CD14-positive monocyte (primary cell): Measurements from ENCODE around the gene EBP. TPM values are rescaled to one million over a fixed set of nuclear protein-coding genes. Genes with fewer than 3 reads are reported as not detected.

Source experiments
- DNase-seq, 3 donors: peaks; one replicate each; pipeline ENCODE4 v3.0.0-alpha.2; 2011 to 2022
- H2AFZ ChIP-seq: 2 replicates; pipeline ENCODE4 v1.6.0; 2012; ENCODE audit warnings: mild to moderate bottlenecking, low read depth, low read length, inconsistent platforms; ENCODE audit not compliant: insufficient read depth, poor library complexity, severe bottlenecking
- H3K27ac ChIP-seq, 2 donors: 1 replicate in 1 of 2; 2 replicates in 1 of 2; pipeline ENCODE4 v1.5.1; 2012 to 2013; ENCODE audit warnings: low read length in 2 of 2, control low read depth in 1 of 2, inconsistent platforms in 1 of 2, low read depth in 1 of 2, mild to moderate bottlenecking in 1 of 2
- H3K27me3 ChIP-seq, 2 donors: one replicate each; pipeline versions ENCODE4 v1.6.0 to v1.6.1; 2011 to 2013; ENCODE audit warnings: low read length in 2 of 2; ENCODE audit not compliant: control insufficient read depth in 2 of 2, insufficient read depth in 2 of 2
- H3K36me3 ChIP-seq, 2 donors: replicated peaks in 1 of 2; 1 replicate in 1 of 2; 2 replicates in 1 of 2; pipeline versions ENCODE4 v1.5.1 to v1.6.1; 2012 to 2013; ENCODE audit warnings: low read length in 2 of 2, control low read depth in 1 of 2, inconsistent platforms in 1 of 2, mild to moderate bottlenecking in 1 of 2; ENCODE audit not compliant: insufficient read depth in 2 of 2, control insufficient read depth in 1 of 2
- H3K4me1 ChIP-seq, 2 donors: 1 replicate in 1 of 2; 2 replicates in 1 of 2; pipeline versions ENCODE4 v1.5.1 to v1.6.1; 2012 to 2013; ENCODE audit warnings: low read length in 2 of 2, control low read depth in 1 of 2, inconsistent platforms in 1 of 2, mild to moderate bottlenecking in 1 of 2, moderate library complexity in 1 of 2; ENCODE audit not compliant: insufficient read depth in 2 of 2, control insufficient read depth in 1 of 2
- H3K4me2 ChIP-seq: replicated peaks from 2 replicates; pipeline ENCODE3; 2012; ENCODE audit warnings: low read length, moderate library complexity, mild to moderate bottlenecking; ENCODE audit not compliant: poor library complexity, severe bottlenecking; ENCODE audit errors: extremely low read depth
- H3K4me3 ChIP-seq, 3 experiments: fragments of 200-600 bp in 1 of 3; sonication (generic) in 1 of 3; replicated peaks in 1 of 3; 1 replicate in 2 of 3; 2 replicates in 1 of 3; pipeline ENCODE4 v1.5.1; 2011 to 2013; ENCODE audit warnings: low read length in 3 of 3, mild to moderate bottlenecking in 3 of 3, control low read depth in 2 of 3, low read depth in 2 of 3, inconsistent platforms in 1 of 3, moderate library complexity in 1 of 3
- H3K79me2 ChIP-seq: 2 replicates; pipeline ENCODE4 v1.6.0; 2012; ENCODE audit warnings: mild to moderate bottlenecking, control low read depth, inconsistent platforms, low read length, moderate library complexity; ENCODE audit not compliant: insufficient read depth
- H3K9ac ChIP-seq: 2 replicates; pipeline ENCODE4 v1.6.0; 2017; ENCODE audit warnings: low read length, mild to moderate bottlenecking; ENCODE audit not compliant: insufficient read depth, poor library complexity, severe bottlenecking
- H3K9me3 ChIP-seq, 2 donors: replicated peaks in 1 of 2; 1 replicate in 1 of 2; 2 replicates in 1 of 2; pipeline versions ENCODE4 v1.5.1 to v1.6.1; 2012 to 2013; ENCODE audit warnings: low read length in 2 of 2, control low read depth in 1 of 2; ENCODE audit not compliant: control insufficient read depth in 1 of 2, insufficient read depth in 1 of 2
- H4K20me1 ChIP-seq: 2 replicates; pipeline ENCODE4 v1.6.0; 2012; ENCODE audit warnings: mild to moderate bottlenecking, low read length, control low read depth, moderate library complexity; ENCODE audit not compliant: insufficient read depth
- H3K27ac Mint-ChIP-seq, 7 donors: one replicate each; pipeline ENCODE4 v1.8.0; 2020; ENCODE audit warnings: mild to moderate bottlenecking in 7 of 7, mixed read lengths in 7 of 7, moderate library complexity in 6 of 7, inconsistent platforms in 2 of 7
- H3K27me3 Mint-ChIP-seq, 3 donors: one replicate each; pipeline ENCODE4 v1.8.0; 2021 to 2022; ENCODE audit warnings: low read depth in 3 of 3, mild to moderate bottlenecking in 3 of 3, mixed read lengths in 3 of 3, moderate library complexity in 3 of 3, inconsistent platforms in 1 of 3
- H3K36me3 Mint-ChIP-seq, 2 donors: one replicate each; pipeline ENCODE4 v1.8.0; 2020; ENCODE audit warnings: mixed read lengths in 2 of 2, inconsistent platforms in 1 of 2, mild to moderate bottlenecking in 1 of 2
- H3K4me1 Mint-ChIP-seq: one replicate; pipeline ENCODE4 v1.8.0; 2020; ENCODE audit warnings: mild to moderate bottlenecking, mixed read lengths
- H3K4me3 Mint-ChIP-seq, 2 donors: one replicate each; pipeline ENCODE4 v1.8.0; 2020; ENCODE audit warnings: mild to moderate bottlenecking in 2 of 2, mixed read lengths in 2 of 2, moderate library complexity in 1 of 2
- H3K9me3 Mint-ChIP-seq, 7 donors: one replicate each; pipeline ENCODE4 v1.8.0; 2020 to 2022; ENCODE audit warnings: mixed read lengths in 7 of 7, mild to moderate bottlenecking in 6 of 7, moderate library complexity in 6 of 7, inconsistent platforms in 2 of 7
- CTCF ChIP-seq: fragments of 200-600 bp; IDR thresholded peaks from one replicate; pipeline ENCODE4 v1.8.0; 2022; ENCODE audit warnings: antibody characterized with exemption, mild to moderate bottlenecking
- WGBS: methylation state at CpG from one replicate; pipeline ENCODE4 v1.1.5; 2013; ENCODE audit warnings: missing lambda C conversion rate; ENCODE audit not compliant: insufficient coverage; 5-methylcytosine and 5-hydroxymethylcytosine counted together
- intact Hi-C, 2 donors: fragments of 100-400 bp; cut with micrococcal nuclease; formaldehyde crosslinking; loops; one replicate each; pipeline versions ENCODE4 v1.15.0 to v1.15.1; 2023
- polyA plus RNA-seq, 3 donors: library from polyadenylated mRNA; depleted of rRNA in 1 of 3; unstranded in 2 of 3; stranded (reverse) in 1 of 3; fragments of 300-500 nt in 2 of 3; fragments of >200 nt in 1 of 3; fragmentation: Illumina TruSeq in 2 of 3; gene quantifications; 1 replicate in 2 of 3; 2 replicates in 1 of 3; pipeline ENCODE4 v1.2.3, GENCODE V29; 2012 to 2021

The EBP gene
- polyA plus RNA-seq, 3 donors = 47.2 to 59.5 (median 47.4) TPM

- Histone ChIP-seq H3K9me3 (no peaks in the 10 kb centered on the region), H3K4me3 (no peak overlapping the region), H4K20me1 (no peaks in the 10 kb centered on the region), H3K79me2 (peaks cover 22% of the 10 kb centered on the region), H3K36me3 (peaks cover 24 to 50% of the 10 kb centered on the region in 2 donors), H3K4me1 (peaks cover 8 to 16% of the 10 kb centered on the region in 2 donors), H3K4me2 (no peak overlapping the region), H3K27me3 (no peaks in the 10 kb centered on the region), H2AFZ (no peak overlapping the region), H3K9ac (no peak overlapping the region), H3K27ac (no peak overlapping the region)
- TF ChIP-seq CTCF = no peak
- H3K27me3 Mint-ChIP-seq = peaks cover 0 to 5% (median 2%) of the 10 kb centered on the region in 3 donors
- no peak overlapping the region for H3K4me3 Mint-ChIP-seq
- WGBS = 98% methylated on average over 3 of the region's 3 CpGs
- intact Hi-C loops = loop anchor here in 1 of 2 donors (10.0 kb wide), 1 partner anchor 324 kb away; the partner anchor contains the start of gene HDAC6
- peaks cover 14% of the 10 kb centered on the region for H3K4me1 Mint-ChIP-seq
- H3K9me3 Mint-ChIP-seq = peaks cover 0 to 11% (median 1%) of the 10 kb centered on the region in 7 donors
- peaks cover 40 to 46% of the 10 kb centered on the region in 2 donors for H3K36me3 Mint-ChIP-seq
- H3K27ac Mint-ChIP-seq = peak overlapping the region in 1 of 7 donors; percentile 79
- no peak for DNase-seq
These were observed 41.0 kb upstream of the EBP start for GRCh38 chrX:48480583-48480982.

- no peak for DNase-seq
- Histone ChIP-seq H3K79me2 (peaks cover 6% of the 10 kb centered on the region), H3K27me3 (no peaks in the 10 kb centered on the region), H3K4me3 (no peak overlapping the region), H3K4me1 (peaks cover 0 to under 1% of the 10 kb centered on the region in 2 donors), H3K9ac (no peak overlapping the region), H3K4me2 (no peak overlapping the region), H2AFZ (no peak overlapping the region), H3K9me3 (no peaks in the 10 kb centered on the region), H3K27ac (no peak overlapping the region), H3K36me3 (peaks cover 26 to 54% of the 10 kb centered on the region in 2 donors), H4K20me1 (no peaks in the 10 kb centered on the region)
- H3K36me3 Mint-ChIP-seq = peaks cover 40 to 46% of the 10 kb centered on the region in 2 donors
- no peak overlapping the region for H3K4me3 Mint-ChIP-seq
- peaks cover 0 to 5% (median 2%) of the 10 kb centered on the region in 3 donors for H3K27me3 Mint-ChIP-seq
- peaks cover 5% of the 10 kb centered on the region for H3K4me1 Mint-ChIP-seq
- no peak for TF ChIP-seq CTCF
- peak overlapping the region in 2 of 7 donors; percentile 33 to 46 for H3K27ac Mint-ChIP-seq
- peaks cover 0 to 3% (median 0%) of the 10 kb centered on the region in 7 donors for H3K9me3 Mint-ChIP-seq
- WGBS = no CpG with 5 or more reads among the region's 7 CpGs
- intact Hi-C loops = loop anchor here in 1 of 2 donors (10.0 kb wide), 1 partner anchor 322 kb away; the partner anchor contains the start of gene HDAC6
These were observed 39.1 kb upstream of the EBP start for GRCh38 chrX:48482526-48482925.
